ENCODE results near the gene CARMIL3. TPM values are rescaled to one million over a fixed set of nuclear protein-coding genes. Genes with fewer than 3 reads are reported as not detected.

CARMIL3 gene
- total and polyA plus RNA-seq, 2 of the 8 experiments (the other 6 are each of a cell fraction or from before 2014, with no cell fraction given) = 6.0 to 9.0 TPM

DNA sequence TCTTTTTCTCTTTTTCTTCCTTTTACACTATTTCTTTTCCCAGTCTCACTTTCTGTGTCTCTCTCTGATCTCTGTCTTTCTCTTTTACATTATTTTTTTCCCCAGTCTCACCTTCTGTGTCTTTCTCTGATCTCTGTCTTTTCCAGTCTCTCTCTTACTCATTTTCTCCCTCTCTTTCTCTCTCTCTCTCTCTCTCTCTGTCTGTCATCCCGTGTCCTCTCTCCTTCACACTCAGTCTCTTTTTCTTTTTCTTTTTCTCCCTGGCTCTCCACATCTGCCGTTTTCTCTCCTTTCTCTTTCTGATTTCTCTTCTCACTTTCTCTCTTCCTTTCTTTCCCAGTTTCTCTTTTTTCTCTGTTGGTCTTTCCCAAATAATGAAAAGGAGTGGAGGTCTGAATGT is 40.8 kb upstream of the CARMIL3 start:
- Histone ChIP-seq H3K23ac (ENCODE audit: insufficient read length) (no peak overlapping the region), H3K79me2 (ENCODE audit: control insufficient read depth in 1 of 2, insufficient read depth in 2 of 2, low read length in 2 of 2) (no peaks in the 10 kb centered on the region), H3K4me3 (ENCODE audit: extremely low read depth in 1 of 4, insufficient read depth in 2 of 4, low read depth in 3 of 4, low read length in 4 of 4) (no peak overlapping the region), H2AFZ (ENCODE audit: low read length) (no peak overlapping the region), H2AK5ac (ENCODE audit: low read depth, low read length) (no peak overlapping the region), H2BK20ac (ENCODE audit: low read length) (no peak overlapping the region), H3K9ac (replicated peaks in 1 of 4; ENCODE audit: extremely low read depth in 1 of 4, low read depth in 3 of 4, low read length in 3 of 4) (no peak overlapping the region), H3K27ac (ENCODE audit: low read depth, low read length) (no peak overlapping the region), H4K20me1 (replicated peaks in 1 of 2; ENCODE audit: control insufficient read depth in 1 of 2, insufficient read depth in 2 of 2, low read length in 2 of 2) (no peaks in the 10 kb centered on the region), H3K79me1 (ENCODE audit: low read depth, low read length) (no peaks in the 10 kb centered on the region), H3K4me2 (ENCODE audit: insufficient read depth in 1 of 2, low read depth in 2 of 2, low read length in 2 of 2) (no peak overlapping the region), H2BK5ac (ENCODE audit: low read depth, low read length) (no peak overlapping the region), H4K91ac (replicated peaks; ENCODE audit: insufficient read length, low read length) (no peak overlapping the region), H3K9me3 (ENCODE audit: insufficient read depth in 2 of 2, low read depth in 1 of 2, low read length in 1 of 2) (no peaks in the 10 kb centered on the region; a peak in 1 of 4 replicates), H3K23me2 (ENCODE audit: low read depth, low read length) (no peaks in the 10 kb centered on the region; the same call in 1 of the 2 replicates), H3K18ac (ENCODE audit: extremely low read depth, low read length) (no peak overlapping the region), H2BK120ac (replicated peaks; ENCODE audit: low read depth, low read length) (no peak overlapping the region), H2BK15ac (ENCODE audit: low read length) (no peak overlapping the region), H2BK12ac (ENCODE audit: low read depth, low read length) (no peak overlapping the region), H3K14ac (ENCODE audit: insufficient read length) (no peak overlapping the region), H3K36me3 (ENCODE audit: control insufficient read depth in 2 of 4, insufficient read depth in 4 of 4, low read length in 3 of 4) (no peaks in the 10 kb centered on the region), H4K5ac (ENCODE audit: insufficient read length, low read depth, low read length) (no peak overlapping the region), H3K4me1 (replicated peaks in 1 of 4; ENCODE audit: control insufficient read depth in 3 of 4, insufficient read depth in 4 of 4, low read length in 3 of 4) (peaks cover 0 to 5% (median under 1%) of the 10 kb centered on the region in 4 experiments; a peak in 3 of 7 replicates), H3K27me3 (replicated peaks in 1 of 4; ENCODE audit: control insufficient read depth in 3 of 4, extremely low read depth in 1 of 4, insufficient read depth in 3 of 4, low read length in 3 of 4) (no peaks in the 10 kb centered on the region), H4K8ac (ENCODE audit: extremely low read depth, insufficient read depth, low read length) (no peak overlapping the region), H3K56ac (replicated peaks; ENCODE audit: insufficient read length, low read depth, low read length) (no peak overlapping the region), H3K4ac (replicated peaks; ENCODE audit: insufficient read length, low read depth, low read length) (no peak overlapping the region)
- FAIRE-seq (no peak), DNase-seq (ENCODE audit: low read depth in 1 of 2, low spot score in 2 of 2) (no peak)
- ChIA-PET POLR2A (ENCODE audit: partially characterized antibody) (no interaction called here), CTCF (ENCODE audit: partially characterized antibody) (no interaction called here)
- 78% methylated on average over 2 of the region's 2 CpGs; no CpG with 5 or more reads in 1 of the 2 experiments for WGBS, 2 experiments (ENCODE audit: extremely low coverage in 1 of 2, insufficient coverage in 1 of 2, insufficient read length in 1 of 2, insufficient replicate concordance in 2 of 2, low coverage in 1 of 2, low lambda C conversion rate in 2 of 2, missing lambda C conversion rate in 1 of 2)
- TF ChIP-seq SRF (IDR thresholded peaks at IDR 0.05; ENCODE audit: low read depth, low read length) = no peak
- TF ChIP-seq, protein P1, sequence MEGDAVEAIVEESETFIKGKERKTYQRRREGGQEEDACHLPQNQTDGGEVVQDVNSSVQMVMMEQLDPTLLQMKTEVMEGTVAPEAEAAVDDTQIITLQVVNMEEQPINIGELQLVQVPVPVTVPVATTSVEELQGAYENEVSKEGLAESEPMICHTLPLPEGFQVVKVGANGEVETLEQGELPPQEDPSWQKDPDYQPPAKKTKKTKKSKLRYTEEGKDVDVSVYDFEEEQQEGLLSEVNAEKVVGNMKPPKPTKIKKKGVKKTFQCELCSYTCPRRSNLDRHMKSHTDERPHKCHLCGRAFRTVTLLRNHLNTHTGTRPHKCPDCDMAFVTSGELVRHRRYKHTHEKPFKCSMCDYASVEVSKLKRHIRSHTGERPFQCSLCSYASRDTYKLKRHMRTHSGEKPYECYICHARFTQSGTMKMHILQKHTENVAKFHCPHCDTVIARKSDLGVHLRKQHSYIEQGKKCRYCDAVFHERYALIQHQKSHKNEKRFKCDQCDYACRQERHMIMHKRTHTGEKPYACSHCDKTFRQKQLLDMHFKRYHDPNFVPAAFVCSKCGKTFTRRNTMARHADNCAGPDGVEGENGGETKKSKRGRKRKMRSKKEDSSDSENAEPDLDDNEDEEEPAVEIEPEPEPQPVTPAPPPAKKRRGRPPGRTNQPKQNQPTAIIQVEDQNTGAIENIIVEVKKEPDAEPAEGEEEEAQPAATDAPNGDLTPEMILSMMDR (IDR thresholded peaks at IDR 0.05; ENCODE audit: control extremely low read depth in 1 of 3, insufficient read depth in 1 of 3, low read depth in 1 of 3, low read length in 3 of 3) = no peak
- no peak for TF ChIP-seq NRF1 (IDR thresholded peaks at IDR 0.05; ENCODE audit: low read depth, low read length)
- TF ChIP-seq EGR1 (IDR thresholded peaks at IDR 0.05; ENCODE audit: borderline replicate concordance, low read depth, low read length) = no peak
- TF ChIP-seq BRCA1 (IDR thresholded peaks at IDR 0.05; ENCODE audit: low read depth, low read length) = no peak
- TF ChIP-seq, protein P2, sequence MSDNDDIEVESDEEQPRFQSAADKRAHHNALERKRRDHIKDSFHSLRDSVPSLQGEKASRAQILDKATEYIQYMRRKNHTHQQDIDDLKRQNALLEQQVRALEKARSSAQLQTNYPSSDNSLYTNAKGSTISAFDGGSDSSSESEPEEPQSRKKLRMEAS (IDR thresholded peaks at IDR 0.05) = no peak
- no peak for TF ChIP-seq SP1 (IDR thresholded peaks at IDR 0.05; ENCODE audit: low read depth, low read length)
- no peak for TF ChIP-seq POLR2AphosphoS5 (IDR thresholded peaks at IDR 0.05; ENCODE audit: low read depth, low read length)
- no peak for TF ChIP-seq PHF8 (conservative IDR thresholded peaks at IDR 0.05; ENCODE audit: low read depth, low read length)
- no peak for TF ChIP-seq CTBP2 (IDR thresholded peaks at IDR 0.05; ENCODE audit: borderline replicate concordance, insufficient read depth, insufficient read length, low read length)
- TF ChIP-seq EZH2 (IDR thresholded peaks at IDR 0.05; ENCODE audit: low read depth, low read length, severe bottlenecking) = no peak
- TF ChIP-seq KDM5A (IDR thresholded peaks at IDR 0.05; ENCODE audit: low read length) = no peak

All from H1 (cell line).